H1 (cell line): ENCODE data around the gene DAND5. TPM values are rescaled to one million over a fixed set of nuclear protein-coding genes. Genes with fewer than 3 reads are reported as not detected.

ENCODE experiments used
- CTCF ChIA-PET: fragments of 300-600 bp; sonication (Branson Sonifier 250); formaldehyde crosslinking; loops from one replicate; lab custom pipeline; 2021; ENCODE audit not compliant: partially characterized antibody; lab: Charles Lee
- POLR2A ChIA-PET: fragments of 300-600 bp; sonication (Branson Sonifier 250); formaldehyde crosslinking; loops from one replicate; lab custom pipeline; 2021; ENCODE audit warnings: inconsistent platforms; ENCODE audit not compliant: partially characterized antibody; lab: Charles Lee
- DNase-seq, 2 experiments: peaks; one replicate each; pipeline versions ENCODE4 v3.0.0 to v3.0.0-alpha.2; 2010 to 2022; ENCODE audit warnings: low spot score in 2 of 2, low read depth in 1 of 2, mixed read lengths in 1 of 2
- FAIRE-seq: peaks from 2 replicates; lab custom pipeline; 2011; peaks lifted over from hg19 to GRCh38; lab: Jason Lieb, UNC
- H2AFZ ChIP-seq: 2 replicates; pipeline ENCODE4 v1.8.1; 2012; ENCODE audit warnings: low read length, inconsistent platforms
- H2AK5ac ChIP-seq: 2 replicates; pipeline ENCODE4 v1.6.1; 2013; ENCODE audit warnings: low read depth, low read length
- H2BK120ac ChIP-seq: replicated peaks from 2 replicates; pipeline ENCODE3; 2013; ENCODE audit warnings: low read depth, low read length, inconsistent platforms
- H2BK12ac ChIP-seq: 2 replicates; pipeline ENCODE4 v1.6.1; 2013; ENCODE audit warnings: low read depth, low read length
- H2BK15ac ChIP-seq: 2 replicates; pipeline ENCODE4 v1.6.1; 2013; ENCODE audit warnings: low read length
- H2BK20ac ChIP-seq: 2 replicates; pipeline ENCODE4 v1.6.1; 2013; ENCODE audit warnings: low read length
- H2BK5ac ChIP-seq: 2 replicates; pipeline ENCODE4 v1.6.1; 2013; ENCODE audit warnings: low read depth, low read length
- H3K14ac ChIP-seq: 2 replicates; pipeline ENCODE4 v1.6.1; 2013; ENCODE audit warnings: inconsistent platforms; ENCODE audit not compliant: insufficient read length
- H3K18ac ChIP-seq: 2 replicates; pipeline ENCODE4 v1.6.1; 2013; ENCODE audit warnings: low read length; ENCODE audit errors: extremely low read depth
- H3K23ac ChIP-seq: 2 replicates; pipeline ENCODE4 v1.6.1; 2013; ENCODE audit warnings: inconsistent platforms; ENCODE audit not compliant: insufficient read length
- H3K23me2 ChIP-seq: 2 replicates; pipeline ENCODE4 v1.6.1; 2013; ENCODE audit warnings: low read depth, low read length
- H3K27ac ChIP-seq: 2 replicates; pipeline ENCODE4 v1.6.1; 2011; ENCODE audit warnings: low read depth, low read length, inconsistent platforms
- H3K27me3 ChIP-seq, 4 experiments: replicated peaks in 1 of 4; 1 replicate in 1 of 4; 2 replicates in 3 of 4; pipeline versions ENCODE4 v1.6.1 to v1.8.1; 2011 to 2013; ENCODE audit warnings: low read length in 3 of 4, mild to moderate bottlenecking in 3 of 4, inconsistent platforms in 2 of 4, mixed read lengths in 2 of 4, moderate library complexity in 1 of 4; ENCODE audit not compliant: control insufficient read depth in 3 of 4, insufficient read depth in 3 of 4; ENCODE audit errors: extremely low read depth in 1 of 4
- H3K36me3 ChIP-seq, 4 experiments: 2 replicates each; pipeline versions ENCODE4 v1.6.1 to v1.8.1; 2011 to 2013; ENCODE audit warnings: mild to moderate bottlenecking in 4 of 4, low read length in 3 of 4, moderate library complexity in 2 of 4, control low read depth in 1 of 4, inconsistent platforms in 1 of 4; ENCODE audit not compliant: insufficient read depth in 4 of 4, control insufficient read depth in 2 of 4
- H3K4ac ChIP-seq: replicated peaks from 2 replicates; pipeline ENCODE3; 2013; ENCODE audit warnings: low read length, low read depth, mixed read lengths, inconsistent platforms; ENCODE audit not compliant: insufficient read length
- H3K4me1 ChIP-seq, 4 experiments: replicated peaks in 1 of 4; 1 replicate in 1 of 4; 2 replicates in 3 of 4; pipeline versions ENCODE4 v1.6.1 to v1.8.1; 2011 to 2013; ENCODE audit warnings: low read length in 3 of 4, inconsistent platforms in 2 of 4, mixed read lengths in 1 of 4; ENCODE audit not compliant: insufficient read depth in 4 of 4, control insufficient read depth in 3 of 4
- H3K4me2 ChIP-seq, 2 experiments: 2 replicates each; pipeline versions ENCODE4 v1.6.1 to v1.8.1; 2011 to 2013; ENCODE audit warnings: low read depth in 2 of 2, low read length in 2 of 2, control low read depth in 1 of 2, inconsistent platforms in 1 of 2, mild to moderate bottlenecking in 1 of 2; ENCODE audit not compliant: insufficient read depth in 1 of 2
- H3K4me3 ChIP-seq, 4 experiments: fragments of 200-600, 300-600 bp in 1 of 4; sonication (generic), shearing (Covaris generic), sonication (Bioruptor Twin) in 1 of 4; 2 replicates each; pipeline versions ENCODE4 v1.5.1 to v1.8.1; 2011 to 2016; ENCODE audit warnings: low read length in 4 of 4, low read depth in 3 of 4, control low read depth in 2 of 4, inconsistent platforms in 2 of 4, mild to moderate bottlenecking in 2 of 4, mixed read lengths in 1 of 4, moderate library complexity in 1 of 4; ENCODE audit not compliant: insufficient read depth in 2 of 4; ENCODE audit errors: extremely low read depth in 1 of 4
- H3K56ac ChIP-seq: replicated peaks from 2 replicates; pipeline ENCODE3; 2013; ENCODE audit warnings: low read depth, mild to moderate bottlenecking, mixed read lengths, low read length, inconsistent platforms; ENCODE audit not compliant: insufficient read length
- H3K79me1 ChIP-seq: 2 replicates; pipeline ENCODE4 v1.6.1; 2013; ENCODE audit warnings: low read depth, low read length, control low read depth
- H3K79me2 ChIP-seq, 2 experiments: 2 replicates each; pipeline versions ENCODE4 v1.6.1 to v1.8.1; 2012 to 2013; ENCODE audit warnings: low read length in 2 of 2, mild to moderate bottlenecking in 2 of 2, inconsistent platforms in 1 of 2; ENCODE audit not compliant: insufficient read depth in 2 of 2, control insufficient read depth in 1 of 2
- H3K9ac ChIP-seq, 4 experiments: replicated peaks in 1 of 4; 1 replicate in 1 of 4; 2 replicates in 3 of 4; pipeline versions ENCODE4 v1.6.1 to v1.8.1; 2011 to 2013; ENCODE audit warnings: low read depth in 3 of 4, low read length in 3 of 4, control low read depth in 2 of 4, mild to moderate bottlenecking in 2 of 4, moderate library complexity in 2 of 4, inconsistent platforms in 1 of 4; ENCODE audit errors: extremely low read depth in 1 of 4
- H3K9me3 ChIP-seq, 2 experiments: 2 replicates each; pipeline versions ENCODE4 v1.6.1 to v1.8.1; 2012 to 2013; ENCODE audit warnings: mild to moderate bottlenecking in 2 of 2, moderate library complexity in 2 of 2, control low read depth in 1 of 2, inconsistent platforms in 1 of 2, low read depth in 1 of 2, low read length in 1 of 2, mixed read lengths in 1 of 2; ENCODE audit not compliant: insufficient read depth in 2 of 2
- H4K20me1 ChIP-seq, 2 experiments: replicated peaks in 1 of 2; 2 replicates each; pipeline versions ENCODE3 to v1.8.1; 2011 to 2013; ENCODE audit warnings: inconsistent platforms in 2 of 2, low read length in 2 of 2, mild to moderate bottlenecking in 1 of 2; ENCODE audit not compliant: insufficient read depth in 2 of 2, control insufficient read depth in 1 of 2
- H4K5ac ChIP-seq: 2 replicates; pipeline ENCODE4 v1.6.1; 2013; ENCODE audit warnings: low read length, low read depth, mixed read lengths, inconsistent platforms; ENCODE audit not compliant: insufficient read length
- H4K8ac ChIP-seq: 2 replicates; pipeline ENCODE4 v1.8.0; 2013; ENCODE audit warnings: mild to moderate bottlenecking, moderate library complexity, low read length, inconsistent platforms; ENCODE audit not compliant: insufficient read depth; ENCODE audit errors: extremely low read depth
- H4K91ac ChIP-seq: replicated peaks from 2 replicates; pipeline ENCODE3; 2013; ENCODE audit warnings: low read length, mixed read lengths, inconsistent platforms; ENCODE audit not compliant: insufficient read length
- EZH2 ChIP-seq: fragments of 200-600 bp; sonication (generic); IDR thresholded peaks from 2 replicates; pipeline ENCODE4 v1.7.1; 2012; ENCODE audit warnings: low read depth, mild to moderate bottlenecking, moderate library complexity, low read length, inconsistent platforms; ENCODE audit not compliant: severe bottlenecking
- USF2 ChIP-seq: IDR thresholded peaks from 2 replicates; pipeline ENCODE4 v1.6.1; 2011; ENCODE audit warnings: low read length, improper control_type of control experiment
- WGBS, 2 experiments: shearing (Covaris generic) in 1 of 2; methylation state at CpG; one replicate each; pipeline versions ENCODE4 v1.1.6 to v1.1.7; 2013 to 2015; ENCODE audit warnings: low lambda C conversion rate in 2 of 2, mixed read lengths in 2 of 2, inconsistent platforms in 1 of 2, low coverage in 1 of 2, missing lambda C conversion rate in 1 of 2; ENCODE audit not compliant: insufficient replicate concordance in 2 of 2, insufficient coverage in 1 of 2, insufficient read length in 1 of 2; ENCODE audit errors: extremely low coverage in 1 of 2, missing lambda C conversion rate in 1 of 2; 5-methylcytosine and 5-hydroxymethylcytosine counted together
- polyA plus RNA-seq, 7 experiments: library from polyadenylated mRNA; depleted of rRNA in 3 of 7; stranded (reverse) in 5 of 7; unstranded in 2 of 7; fragments of >200 nt in 5 of 7; fragments of 200-250 nt in 2 of 7; gene quantifications; 1 replicate in 5 of 7; 2 replicates in 1 of 7; 4 replicates in 1 of 7; pipeline versions ENCODE4 v1.2.1 to v1.2.3, GENCODE V29; 2011 to 2013; ENCODE audit warnings: missing spikeins in 2 of 7, mixed read lengths in 2 of 7
- total RNA-seq: library from RNA; stranded (reverse); fragmentation: NEBNext Ultra II Directional; extraction: Animal tissue kit (Norgen Biotek cat#: 25700); gene quantifications from 2 replicates; pipeline ENCODE4 v1.2.1, GENCODE V29; 2021

DAND5 gene
- total and polyA plus RNA-seq, 2 of the 8 experiments (the other 6 are each of a cell fraction or from before 2014, with no cell fraction given): 0.14 to 0.17 TPM

DNA sequence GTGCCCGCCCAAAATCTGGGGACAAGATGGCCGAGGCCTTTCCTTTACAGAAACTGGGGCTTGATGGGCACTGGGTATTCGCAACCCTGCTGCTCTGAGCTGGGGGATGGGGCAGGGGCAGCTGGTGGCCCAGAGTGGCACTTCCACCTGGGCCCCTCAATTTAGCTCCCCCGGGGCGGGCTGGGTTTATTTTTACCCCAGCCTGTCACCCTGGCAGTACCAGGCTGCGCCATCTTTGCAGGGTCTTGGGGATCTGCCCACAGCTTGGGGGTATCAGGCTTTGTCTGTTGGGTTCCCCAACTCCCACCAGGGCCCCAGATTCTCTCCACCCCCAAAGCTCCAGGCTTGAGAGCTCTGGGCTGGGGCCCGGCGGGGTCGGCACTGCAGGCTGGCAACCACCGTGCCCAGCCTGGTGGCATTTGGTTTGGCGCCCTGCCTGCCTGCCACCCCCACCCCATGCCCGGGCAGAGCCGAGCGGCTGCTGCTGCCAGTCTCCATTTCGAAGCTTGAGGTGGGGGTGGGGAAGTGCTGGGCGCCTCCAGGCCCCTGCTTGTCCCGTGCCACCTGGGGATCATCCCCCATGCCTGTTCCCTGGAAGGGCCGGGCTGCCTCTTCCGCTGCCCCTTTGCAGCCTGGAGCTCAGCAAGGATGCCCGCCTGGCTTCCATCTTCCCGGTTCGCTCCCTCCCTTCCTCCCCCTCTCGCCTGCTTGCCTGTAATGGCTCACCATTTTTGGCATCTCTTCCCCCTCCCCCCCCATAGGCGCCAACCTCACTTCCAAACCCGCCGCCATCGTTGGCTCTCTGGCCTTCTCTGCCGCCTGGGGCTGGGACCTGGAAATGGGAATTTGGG is 37.3 kb downstream of the DAND5 start:
- CTCF ChIA-PET: interaction anchor here (1.0 to 12.9 kb wide), 17 partner anchors 8 to 89 kb away, joined by 3 to 175 read pairs (median 6); no protein-coding TSS in a partner anchor
- H4K20me1 ChIP-seq: peaks cover 2 to 13% of the 10 kb centered on the region in 2 experiments

More for the DNA sequence above, 37.3 kb downstream of the DAND5 start:
- H3K27ac ChIP-seq: no peak overlapping the region
- no peaks in the 10 kb centered on the region for H3K79me1 ChIP-seq
- H2AFZ ChIP-seq: no peak overlapping the region
- H3K4me2 ChIP-seq: no peak overlapping the region
- WGBS, 2 experiments: 83% methylated on average over 22 of the region's 28 CpGs; no CpG with 5 or more reads in 1 of the 2 experiments
- H3K79me2 ChIP-seq: no peaks in the 10 kb centered on the region
- no peak overlapping the region for H3K4ac ChIP-seq
- H3K27me3 ChIP-seq: peaks cover 44 to 95% (median 81%) of the 10 kb centered on the region in 4 experiments
- no peak overlapping the region for H2BK20ac ChIP-seq
- no peak overlapping the region for H2BK120ac ChIP-seq
- no peak overlapping the region for H2BK15ac ChIP-seq
- no peak overlapping the region for H2BK5ac ChIP-seq
- TF ChIP-seq USF2 (no peak), EZH2 (peak; percentile 25)
- no peak overlapping the region for H3K18ac ChIP-seq
- no peak overlapping the region for H3K14ac ChIP-seq
- H3K23me2 ChIP-seq: peaks cover 2% of the 10 kb centered on the region; the same call in 1 of the 2 replicates
- H2BK12ac ChIP-seq: no peak overlapping the region
- peaks cover 3 to 23% (median 13%) of the 10 kb centered on the region in 4 experiments for H3K4me1 ChIP-seq
- no peaks in the 10 kb centered on the region; a peak in 1 of 4 replicates for H3K9me3 ChIP-seq
- H4K5ac ChIP-seq: no peak overlapping the region
- POLR2A ChIA-PET: interaction anchor here (0.8 to 1.7 kb wide), 6 partner anchors 9 to 21 kb away, joined by 3 to 5 read pairs (median 4); no protein-coding TSS in a partner anchor
- H3K23ac ChIP-seq: no peak overlapping the region
- H3K9ac ChIP-seq: no peak overlapping the region
- FAIRE-seq: no peak
- no peak overlapping the region for H2AK5ac ChIP-seq
- H3K56ac ChIP-seq: no peak overlapping the region
- H4K8ac ChIP-seq: no peak overlapping the region
- DNase-seq: no peak
- no peaks in the 10 kb centered on the region for H3K36me3 ChIP-seq
- no peak overlapping the region for H3K4me3 ChIP-seq
- no peak overlapping the region for H4K91ac ChIP-seq
